ENCODE measurements around the gene FLNB. TPM values are rescaled to one million over a fixed set of nuclear protein-coding genes. Genes with fewer than 3 reads are reported as not detected.

Gene FLNB
- total RNA-seq, 1 experiment from 2014 or later: 140 TPM

GRCh38 chr3:58093574-58094195, 85.5 kb downstream of the FLNB start:
- in situ Hi-C loops (cut with HindIII; ENCODE audit: low sequenced_read_pairs): no loop called here
- no peak for DNase-seq (ENCODE audit: low spot score)

- DNase-seq (ENCODE audit: low spot score): no peak
- in situ Hi-C loops (cut with HindIII; ENCODE audit: low sequenced_read_pairs): no loop called here
These were observed 86.4 kb downstream of the FLNB start for GRCh38 chr3:58094657-58095056.

- in situ Hi-C loops (cut with HindIII; ENCODE audit: low sequenced_read_pairs): no loop called here
These were observed 87.4 kb downstream of the FLNB start for GRCh38 chr3:58095603-58096138.

GRCh38 chr3:58098531-58098930, 90.3 kb downstream of the FLNB start:
- in situ Hi-C loops (cut with HindIII; ENCODE audit: low sequenced_read_pairs): no loop called here
- DNase-seq (ENCODE audit: low spot score): no peak

More at GRCh38 chr3:58095603-58096138, 87.4 kb downstream of the FLNB start:
- no peak for DNase-seq (ENCODE audit: low spot score)

- no peak for DNase-seq (ENCODE audit: low spot score)
- in situ Hi-C loops (cut with HindIII; ENCODE audit: low sequenced_read_pairs): no loop called here
These were observed 91.6 kb downstream of the FLNB start for GRCh38 chr3:58099865-58100264.

GRCh38 chr3:58101499-58102389, 93.5 kb downstream of the FLNB start:
- in situ Hi-C loops (cut with HindIII; ENCODE audit: low sequenced_read_pairs): no loop called here
- peak; percentile 44 for DNase-seq (ENCODE audit: low spot score)

- in situ Hi-C loops (cut with HindIII; ENCODE audit: low sequenced_read_pairs): no loop called here
- DNase-seq (ENCODE audit: low spot score): no peak
These were observed 94.1 kb downstream of the FLNB start for GRCh38 chr3:58102390-58102750.

GRCh38 chr3:58102976-58103451, 94.8 kb downstream of the FLNB start:
- no peak for DNase-seq (ENCODE audit: low spot score)
- in situ Hi-C loops (cut with HindIII; ENCODE audit: low sequenced_read_pairs): no loop called here

GRCh38 chr3:58104151-58104550, 95.9 kb downstream of the FLNB start:
- in situ Hi-C loops (cut with HindIII; ENCODE audit: low sequenced_read_pairs): no loop called here
- DNase-seq (ENCODE audit: low spot score): no peak

- DNase-seq (ENCODE audit: low spot score): no peak
- in situ Hi-C loops (cut with HindIII; ENCODE audit: low sequenced_read_pairs): no loop called here
These were observed 96.5 kb downstream of the FLNB start for GRCh38 chr3:58104712-58105111.

GRCh38 chr3:58105196-58105595, 97.0 kb downstream of the FLNB start:
- in situ Hi-C loops (cut with HindIII; ENCODE audit: low sequenced_read_pairs): no loop called here
- DNase-seq (ENCODE audit: low spot score): no peak

GRCh38 chr3:58106061-58106460, 97.8 kb downstream of the FLNB start:
- in situ Hi-C loops (cut with HindIII; ENCODE audit: low sequenced_read_pairs): no loop called here
- no peak for DNase-seq (ENCODE audit: low spot score)

- DNase-seq (ENCODE audit: low spot score): no peak
- in situ Hi-C loops (cut with HindIII; ENCODE audit: low sequenced_read_pairs): no loop called here
These were observed 98.4 kb downstream of the FLNB start for GRCh38 chr3:58106640-58107039.

- in situ Hi-C loops (cut with HindIII; ENCODE audit: low sequenced_read_pairs): no loop called here
These were observed 99.4 kb downstream of the FLNB start for GRCh38 chr3:58107597-58107996.

GRCh38 chr3:58109752-58110151, 101.5 kb downstream of the FLNB start:
- in situ Hi-C loops (cut with HindIII; ENCODE audit: low sequenced_read_pairs): no loop called here
- no peak for DNase-seq (ENCODE audit: low spot score)

More at GRCh38 chr3:58107597-58107996, 99.4 kb downstream of the FLNB start:
- no peak for DNase-seq (ENCODE audit: low spot score)

- DNase-seq (ENCODE audit: low spot score): no peak
- in situ Hi-C loops (cut with HindIII; ENCODE audit: low sequenced_read_pairs): no loop called here
These were observed 103.4 kb downstream of the FLNB start for GRCh38 chr3:58111513-58112184.

GRCh38 chr3:58112185-58112535, 103.9 kb downstream of the FLNB start:
- in situ Hi-C loops (cut with HindIII; ENCODE audit: low sequenced_read_pairs): no loop called here
- DNase-seq (ENCODE audit: low spot score): no peak

- in situ Hi-C loops (cut with HindIII; ENCODE audit: low sequenced_read_pairs): no loop called here
These were observed 107.0 kb downstream of the FLNB start for GRCh38 chr3:58115175-58115574.

GRCh38 chr3:58116161-58116955, 108.1 kb downstream of the FLNB start:
- DNase-seq (ENCODE audit: low spot score): no peak
- in situ Hi-C loops (cut with HindIII; ENCODE audit: low sequenced_read_pairs): no loop called here

More at GRCh38 chr3:58115175-58115574, 107.0 kb downstream of the FLNB start:
- no peak for DNase-seq (ENCODE audit: low spot score)

Measured in G401 (cell line).